Bronchial epithelial cell (primary cell): Measurements from ENCODE around the gene ZNF521. TPM values are rescaled to one million over a fixed set of nuclear protein-coding genes. Genes with fewer than 3 reads are reported as not detected.

Experiments
- DNase-seq: peaks from one replicate; pipeline ENCODE4 v3.0.0-alpha.2; 2010; ENCODE audit warnings: low read depth
- FAIRE-seq: peaks from 2 replicates; lab custom pipeline; 2011; peaks lifted over from hg19 to GRCh38; lab: Jason Lieb, UNC
- H3K27me3 ChIP-seq: 2 replicates; pipeline ENCODE4 v1.5.1; 2011; ENCODE audit warnings: low read length; ENCODE audit not compliant: control insufficient read depth, insufficient read depth
- H3K36me3 ChIP-seq: 2 replicates; pipeline ENCODE4 v1.5.1; 2011; ENCODE audit warnings: low read length; ENCODE audit not compliant: control insufficient read depth, insufficient read depth
- H3K4me3 ChIP-seq: 2 replicates; pipeline ENCODE4 v1.5.1; 2011; ENCODE audit warnings: mild to moderate bottlenecking, low read depth, low read length, control low read depth
- CTCF ChIP-seq: IDR thresholded peaks from 2 replicates; pipeline ENCODE4 v1.5.1; 2011; ENCODE audit warnings: mild to moderate bottlenecking, moderate library complexity, low read length, control low read depth, inconsistent platforms; ENCODE audit not compliant: insufficient read depth, severe bottlenecking
- total RNA-seq: library from RNA; depleted of rRNA; stranded (reverse); fragments of >200 nt; gene quantifications from 2 replicates; pipeline ENCODE4 v1.2.1, GENCODE V29; 2014

The ZNF521 gene
- total RNA-seq, 1 donor from 2014 or later, result 0.53 TPM

DNA sequence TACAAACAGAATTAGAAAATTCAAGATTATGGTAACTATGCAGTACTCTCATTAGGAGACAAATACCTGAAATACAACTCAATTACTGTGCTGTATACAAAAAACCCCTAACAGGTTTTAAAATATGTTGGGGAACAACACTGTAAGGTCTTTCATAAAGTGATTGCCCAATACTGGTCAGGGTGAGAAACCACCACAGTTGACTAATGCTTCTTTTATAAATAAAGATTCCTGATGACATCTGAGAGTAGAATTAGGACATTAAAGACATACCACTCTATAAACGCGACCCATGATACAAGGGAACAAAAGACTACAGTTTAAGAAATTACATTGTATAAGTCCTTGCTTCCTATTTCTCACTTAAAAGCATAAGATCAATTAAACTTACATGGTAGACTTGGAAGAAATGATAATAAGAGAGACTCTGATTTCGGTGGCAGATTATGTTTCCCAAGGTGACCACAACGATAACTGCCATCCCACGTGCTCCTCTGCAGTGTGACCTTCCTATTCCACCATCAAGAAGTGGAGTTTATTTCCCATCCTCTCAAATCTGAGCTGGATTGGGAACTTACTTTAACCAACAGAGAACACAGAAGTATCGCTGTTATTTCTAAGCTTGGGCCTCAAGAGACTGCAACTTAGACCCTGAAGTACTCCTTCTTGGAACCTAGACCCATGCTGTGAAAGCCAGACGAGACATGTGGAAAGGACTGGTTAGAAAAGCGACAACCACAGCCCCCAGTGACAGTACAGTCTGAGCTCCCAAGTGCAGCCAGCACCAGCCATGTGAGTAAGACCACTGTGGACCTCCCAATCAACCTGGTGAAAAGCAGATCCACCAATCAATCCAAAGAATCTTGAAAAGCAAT, 52.3 kb downstream of the ZNF521 start:
- H3K4me3 ChIP-seq, result no peak overlapping the region
- FAIRE-seq (no peak), DNase-seq (peak; percentile 45)
- no peaks in the 10 kb centered on the region for H3K36me3 ChIP-seq
- no peak for TF ChIP-seq CTCF
- no peaks in the 10 kb centered on the region for H3K27me3 ChIP-seq

DNA sequence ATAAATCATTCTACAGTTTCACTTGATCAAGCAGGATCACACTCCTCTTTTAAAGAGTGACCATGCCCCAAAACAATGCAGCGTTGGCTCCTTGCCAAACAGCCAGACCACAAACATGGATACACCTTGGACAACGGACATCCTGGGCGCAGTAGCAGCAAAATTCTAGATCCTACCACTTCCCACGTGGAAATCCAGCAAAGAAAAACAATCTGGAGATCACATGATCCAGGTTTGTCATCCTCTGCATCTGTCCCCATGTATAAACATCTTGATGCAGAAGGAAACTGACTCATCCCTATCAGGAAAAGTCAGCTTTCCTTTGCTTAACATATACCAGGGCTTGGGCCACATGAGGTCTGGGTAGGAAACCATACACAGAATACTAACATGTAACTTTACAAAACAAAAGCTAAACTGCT, 53.1 kb downstream of the ZNF521 start:
- H3K36me3 ChIP-seq, result no peaks in the 10 kb centered on the region
- TF ChIP-seq CTCF, result no peak
- FAIRE-seq, result peak; percentile 90
- peak; percentile 73 for DNase-seq
- H3K4me3 ChIP-seq, result no peak overlapping the region
- no peaks in the 10 kb centered on the region for H3K27me3 ChIP-seq

GRCh38 chr18:25295624-25296138, 56.3 kb downstream of the ZNF521 start:
- H3K36me3 ChIP-seq, result no peaks in the 10 kb centered on the region
- FAIRE-seq (no peak), DNase-seq (no peak)
- TF ChIP-seq CTCF, result no peak
- no peak overlapping the region for H3K4me3 ChIP-seq
- H3K27me3 ChIP-seq, result no peaks in the 10 kb centered on the region

- no peaks in the 10 kb centered on the region for H3K27me3 ChIP-seq
- FAIRE-seq (no peak), DNase-seq (no peak)
- no peaks in the 10 kb centered on the region for H3K36me3 ChIP-seq
- H3K4me3 ChIP-seq, result no peak overlapping the region
- TF ChIP-seq CTCF, result no peak
Observed at GRCh38 chr18:25291150-25291549, 60.8 kb downstream of the ZNF521 start.

DNA sequence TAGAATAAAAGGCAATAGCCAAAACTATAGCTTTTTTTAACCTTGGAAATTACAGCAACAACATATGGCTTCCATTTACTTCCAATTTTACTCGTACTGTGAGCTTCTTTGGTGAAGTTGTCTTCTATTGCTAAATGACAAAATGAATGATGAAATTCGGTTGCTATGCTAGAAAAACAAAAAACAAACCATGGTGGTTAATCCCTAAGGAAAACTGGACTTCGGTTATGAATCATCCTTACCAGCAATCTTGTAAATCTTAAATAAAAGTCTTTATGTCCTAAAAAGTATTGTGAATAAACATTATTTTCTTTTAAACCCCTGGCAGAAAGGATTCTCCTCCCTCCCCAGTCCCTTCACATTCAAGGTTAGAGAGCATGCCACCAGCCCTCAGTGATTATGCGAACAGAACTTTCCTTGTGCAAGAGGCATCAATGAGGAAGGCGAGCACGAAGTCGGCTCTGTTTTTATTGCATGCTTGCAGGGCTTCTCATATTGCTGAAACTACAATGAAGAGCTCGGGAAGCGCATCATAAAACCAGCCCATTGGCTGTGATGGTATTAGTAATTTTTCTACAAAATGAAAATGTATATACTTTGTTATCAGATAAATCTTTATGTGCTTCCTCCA, 62.9 kb downstream of the ZNF521 start:
- FAIRE-seq (no peak), DNase-seq (peak; percentile 10)
- Histone ChIP-seq H3K4me3 (no peak overlapping the region), H3K36me3 (no peaks in the 10 kb centered on the region), H3K27me3 (no peaks in the 10 kb centered on the region)
- TF ChIP-seq CTCF, result no peak
